ENCODE measurements around the gene CENPP.
A peak's percentile ranks its signal among the peaks of the same experiment; 100 is the strongest.

CENPP gene

GRCh38 chr9:92508018-92508820 lies 182.5 kb downstream of the CENPP start:
- DNase-seq (ENCODE audit: low spot score), result no peak

GRCh38 chr9:92509050-92509449 lies 183.3 kb downstream of the CENPP start:
- no peak for DNase-seq (ENCODE audit: low spot score)

- no peak for DNase-seq (ENCODE audit: low spot score)
These were observed 185.0 kb downstream of the CENPP start for GRCh38 chr9:92510747-92511146.

- DNase-seq (ENCODE audit: low spot score), result no peak
These were observed 186.9 kb downstream of the CENPP start for GRCh38 chr9:92512622-92513021.

GRCh38 chr9:92513349-92513748 lies 187.6 kb downstream of the CENPP start:
- no peak for DNase-seq (ENCODE audit: low spot score)

GRCh38 chr9:92514635-92515034 lies 188.9 kb downstream of the CENPP start:
- no peak for DNase-seq (ENCODE audit: low spot score)

GRCh38 chr9:92516521-92516920 lies 190.8 kb downstream of the CENPP start:
- no peak for DNase-seq (ENCODE audit: low spot score)

- DNase-seq (ENCODE audit: low spot score), result no peak
These were observed 191.3 kb downstream of the CENPP start for GRCh38 chr9:92517046-92517445.

GRCh38 chr9:92518199-92518598 lies 192.4 kb downstream of the CENPP start:
- DNase-seq (ENCODE audit: low spot score), result no peak

GRCh38 chr9:92520837-92521236 lies 195.1 kb downstream of the CENPP start:
- no peak for DNase-seq (ENCODE audit: low spot score)

- DNase-seq (ENCODE audit: low spot score), result no peak
These were observed 197.5 kb downstream of the CENPP start for GRCh38 chr9:92522983-92523970.

- no peak for DNase-seq (ENCODE audit: low spot score)
These were observed 199.1 kb downstream of the CENPP start for GRCh38 chr9:92524881-92525280.

- DNase-seq (ENCODE audit: low spot score), result no peak
These were observed 199.6 kb downstream of the CENPP start for GRCh38 chr9:92525306-92525705.

- no peak for DNase-seq (ENCODE audit: low spot score)
These were observed 201.6 kb downstream of the CENPP start for GRCh38 chr9:92527291-92527828.

- DNase-seq (ENCODE audit: low spot score), result no peak
These were observed 202.2 kb downstream of the CENPP start for GRCh38 chr9:92527832-92528521.

- DNase-seq (ENCODE audit: low spot score), result no peak
These were observed 202.7 kb downstream of the CENPP start for GRCh38 chr9:92528522-92528849.

GRCh38 chr9:92529124-92529523 lies 203.4 kb downstream of the CENPP start:
- DNase-seq (ENCODE audit: low spot score), result no peak

- DNase-seq (ENCODE audit: low spot score), result no peak
These were observed 205.1 kb downstream of the CENPP start for GRCh38 chr9:92530893-92531292.

GRCh38 chr9:92534204-92534603 lies 208.5 kb downstream of the CENPP start:
- no peak for DNase-seq (ENCODE audit: low spot score)

GRCh38 chr9:92534674-92535073 lies 208.9 kb downstream of the CENPP start:
- peak; percentile 22 for DNase-seq (ENCODE audit: low spot score)

- peak; percentile 65 for DNase-seq (ENCODE audit: low spot score)
These were observed 210.4 kb downstream of the CENPP start, which contains the start of gene ECM2 for GRCh38 chr9:92535940-92536850. Gene ECM2 (minus strand): TSS chr9:92535990. CDS start chr9:92522866, 13,124 bp downstream.

Measured in GM03348 (cell line).